Activated T-cell treated with anti-CD3 and anti-CD28 coated beads, Interleukin-2, amount 50 U/mL, for 1 hour (primary cell): ENCODE data around the gene RETSAT.
"Not testable (repeated sequence)": the region's sequence is repeated elsewhere in the genome, so short reads cannot be mapped to it uniquely, and the experiment has no call there.

ENCODE experiments used
- DNase-seq: peaks from one replicate; pipeline ENCODE4 v3.0.0-alpha.2; 2020

RETSAT gene

GRCh38 chr2:85354286-85355072 is at the start of gene RETSAT, which contains the start of gene ELMOD3:
TSS of gene RETSAT (minus strand) at chr2:85354528. CDS start at chr2:85354507, 21 bp downstream.
TSS of gene ELMOD3 (plus strand) at chr2:85354769. CDS start at chr2:85357199, 2,430 bp downstream.
- DNase-seq: peak; percentile 87

DNA sequence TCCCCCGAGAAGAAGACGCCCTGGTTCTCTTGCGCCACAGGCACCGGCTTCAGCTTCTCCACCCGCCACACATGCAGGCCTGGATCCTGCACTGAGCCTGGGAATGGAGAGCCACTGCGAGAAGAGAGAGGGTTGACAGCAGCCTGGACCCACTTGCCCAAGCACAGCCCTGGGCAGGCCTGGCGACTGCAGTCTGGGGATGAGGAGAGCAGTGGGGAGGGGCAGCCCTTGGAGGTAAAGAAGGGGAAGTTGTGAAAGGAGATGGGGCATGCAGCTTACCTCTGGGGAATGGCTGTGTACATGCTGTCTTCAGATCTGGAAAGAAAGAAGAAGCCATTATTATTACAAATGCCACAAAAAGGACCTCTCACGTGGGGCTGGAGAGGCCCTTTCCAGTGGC is 47.5 kb upstream of the RETSAT start:
- no peak for DNase-seq

DNA sequence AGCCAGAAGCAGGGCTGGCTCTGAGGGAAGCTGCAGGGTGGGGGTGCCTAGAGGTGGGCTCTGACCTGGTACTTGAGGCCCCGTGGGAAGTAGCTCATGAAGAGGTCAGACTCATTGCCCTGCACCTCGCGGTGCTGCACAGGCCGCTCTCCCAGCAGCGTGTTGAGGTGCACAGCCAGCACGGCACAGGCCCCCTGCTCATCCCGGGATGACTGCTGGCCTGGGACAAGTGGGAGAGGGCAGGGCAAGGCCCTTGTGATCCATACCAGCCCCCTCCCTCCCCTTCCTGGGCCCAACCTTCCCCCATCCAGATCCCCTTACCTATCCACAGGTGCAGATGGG is 47.1 kb upstream of the RETSAT start:
- DNase-seq: no peak

DNA sequence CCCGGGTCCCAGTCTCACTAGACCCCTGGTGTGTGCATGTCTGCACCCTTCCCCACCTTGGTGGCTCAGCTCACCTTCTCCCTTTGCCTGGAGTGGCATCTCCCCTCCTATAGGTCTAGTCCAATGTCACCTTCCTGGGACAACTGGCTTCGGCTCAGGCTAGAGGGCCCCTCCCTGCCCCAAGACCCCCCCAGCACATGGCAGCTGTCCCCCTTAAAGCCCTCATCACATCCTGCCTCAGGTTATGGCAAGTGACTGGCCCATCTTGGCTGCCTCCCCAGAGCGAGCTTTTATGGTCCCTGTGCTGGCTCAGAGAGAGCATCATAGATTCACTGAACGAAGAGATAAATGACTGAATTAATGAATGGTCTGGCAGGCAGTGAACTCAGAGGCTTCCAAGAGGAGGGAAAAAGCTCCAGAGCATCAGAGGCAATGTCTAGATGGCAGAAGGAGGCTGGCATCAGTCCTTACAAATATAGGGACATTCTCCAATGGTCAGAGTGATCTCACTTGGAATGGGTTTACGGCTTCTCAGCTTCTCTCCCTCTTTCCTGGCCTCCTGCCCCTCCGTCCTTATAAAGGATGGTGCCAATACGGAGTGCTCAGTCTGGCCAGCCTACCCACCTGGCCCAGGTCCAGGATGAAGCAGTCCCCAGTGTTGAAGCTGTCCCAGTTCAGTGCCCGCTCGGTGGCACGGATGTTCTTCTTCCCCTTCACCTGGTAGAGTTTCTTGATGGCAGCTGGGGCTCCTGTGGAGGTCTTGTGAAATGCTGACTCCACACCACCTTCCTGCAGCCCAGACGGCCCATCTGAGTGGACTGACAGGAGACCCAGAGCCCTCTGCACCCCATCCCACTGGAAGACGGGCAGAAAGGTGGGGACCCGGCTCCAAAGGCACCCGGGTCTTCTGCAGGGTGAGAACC is 46.5 kb upstream of the RETSAT start:
- no peak for DNase-seq

DNA sequence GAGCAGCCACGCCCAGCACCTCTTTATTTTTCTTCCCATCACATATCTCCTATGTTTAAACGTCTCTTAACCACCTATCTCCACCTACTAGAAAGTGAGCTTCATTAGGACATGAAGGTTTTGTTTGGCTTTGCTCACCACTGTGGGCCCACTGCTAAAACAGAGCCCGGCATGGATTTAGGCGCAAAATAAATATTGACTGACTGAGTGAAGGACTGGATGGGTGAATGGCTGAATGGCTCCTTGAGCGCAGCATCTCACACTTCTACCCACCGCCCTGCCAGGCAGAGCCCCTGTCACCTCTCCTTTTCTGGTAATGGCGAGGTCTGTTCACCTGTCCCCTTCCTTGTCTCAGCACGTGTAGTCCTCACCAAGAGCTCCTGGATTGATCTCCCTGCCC is 45.7 kb upstream of the RETSAT start:
- no peak for DNase-seq

DNA sequence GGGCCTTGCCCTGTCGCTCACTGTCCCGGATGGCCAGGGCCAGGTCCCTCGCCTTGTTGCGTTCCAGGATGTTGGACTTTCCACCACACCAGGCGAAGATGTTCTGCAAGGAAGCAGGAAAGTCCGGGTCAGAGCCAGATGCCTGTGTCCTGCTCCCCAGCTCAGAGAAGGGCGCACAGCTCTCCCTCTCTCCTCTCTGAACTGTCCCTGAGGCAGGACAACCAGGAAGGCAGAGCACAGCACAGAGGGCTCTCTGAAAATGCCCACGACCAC is 44.8 kb upstream of the RETSAT start:
- no peak for DNase-seq

- DNase-seq: no peak
Observed at GRCh38 chr2:85398426-85399182, 44.3 kb upstream of the RETSAT start.

- DNase-seq: no peak
Observed at GRCh38 chr2:85397925-85398331, 43.6 kb upstream of the RETSAT start.

GRCh38 chr2:85396531-85397470 is 42.5 kb upstream of the RETSAT start:
- no peak for DNase-seq

GRCh38 chr2:85395912-85396475 is 41.7 kb upstream of the RETSAT start:
- DNase-seq: no peak

- no peak for DNase-seq
Observed at GRCh38 chr2:85394976-85395375, 40.6 kb upstream of the RETSAT start.

- DNase-seq: no peak
Observed at GRCh38 chr2:85394261-85394681, 39.9 kb upstream of the RETSAT start.

- no peak for DNase-seq
Observed at GRCh38 chr2:85393836-85394235, 39.5 kb upstream of the RETSAT start.

DNA sequence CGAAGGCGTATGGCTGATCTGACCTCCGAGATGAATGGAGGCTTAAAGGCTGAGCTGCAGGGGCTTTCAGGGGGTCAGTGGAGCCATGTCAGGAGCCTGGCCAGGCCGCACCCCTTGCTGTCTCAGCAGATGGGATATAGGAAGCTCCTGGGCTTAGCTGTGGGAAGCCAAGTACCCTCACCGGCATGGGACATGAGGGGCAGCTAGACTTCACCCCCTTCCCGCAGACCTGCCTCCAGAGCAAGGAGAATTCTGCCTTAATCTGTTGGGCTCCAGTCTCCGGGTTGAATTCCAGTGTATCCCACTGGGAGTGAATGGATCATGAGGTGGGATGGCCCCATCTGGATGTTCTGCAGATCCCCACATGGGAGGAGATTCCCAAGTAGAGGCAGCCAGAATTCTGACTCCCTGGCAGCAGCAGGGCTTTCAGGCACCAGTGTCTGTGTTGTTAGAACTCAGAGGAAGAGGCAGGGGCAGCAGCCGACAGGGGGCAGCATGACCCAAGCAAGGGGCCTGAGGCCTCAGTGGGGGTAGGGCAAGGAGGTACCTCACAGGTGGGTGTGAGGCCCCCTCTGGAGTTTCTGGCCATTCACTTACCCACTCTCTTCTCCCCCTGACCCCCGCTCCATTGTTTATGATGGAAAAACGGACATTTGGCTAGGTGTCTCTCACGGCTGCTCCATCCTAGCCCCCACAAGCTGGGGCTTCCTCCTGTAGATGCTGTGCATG is 36.8 kb upstream of the RETSAT start:
- peak; percentile 79 for DNase-seq

- DNase-seq: no peak
Observed at GRCh38 chr2:85388878-85389538, 34.7 kb upstream of the RETSAT start.

GRCh38 chr2:85387754-85388153 is 33.4 kb upstream of the RETSAT start:
- DNase-seq: no peak

DNA sequence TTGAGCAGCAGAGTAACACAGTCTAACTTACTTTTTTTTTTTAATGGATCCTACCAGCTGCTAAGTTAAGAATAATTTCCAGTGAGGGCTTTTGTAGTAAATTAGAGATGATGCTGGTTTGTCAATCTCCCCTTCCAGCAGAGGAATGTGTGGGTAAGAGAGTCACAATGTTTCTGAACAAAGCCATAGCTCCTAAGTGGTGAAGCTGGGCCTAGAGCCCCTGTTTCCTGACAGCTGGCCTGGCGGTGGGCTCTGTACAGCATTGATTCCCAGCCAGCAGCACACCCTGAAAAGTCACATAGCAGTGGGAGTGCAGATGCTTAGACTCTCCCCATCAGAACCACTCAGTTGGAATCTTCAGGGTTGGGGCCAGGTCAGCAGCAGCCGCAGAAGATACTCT is 31.4 kb upstream of the RETSAT start:
- DNase-seq: no peak

GRCh38 chr2:85383850-85384249 is 29.5 kb upstream of the RETSAT start:
- no peak for DNase-seq

GRCh38 chr2:85383151-85383550 is 28.8 kb upstream of the RETSAT start:
- DNase-seq: not testable (repeated sequence)

DNA sequence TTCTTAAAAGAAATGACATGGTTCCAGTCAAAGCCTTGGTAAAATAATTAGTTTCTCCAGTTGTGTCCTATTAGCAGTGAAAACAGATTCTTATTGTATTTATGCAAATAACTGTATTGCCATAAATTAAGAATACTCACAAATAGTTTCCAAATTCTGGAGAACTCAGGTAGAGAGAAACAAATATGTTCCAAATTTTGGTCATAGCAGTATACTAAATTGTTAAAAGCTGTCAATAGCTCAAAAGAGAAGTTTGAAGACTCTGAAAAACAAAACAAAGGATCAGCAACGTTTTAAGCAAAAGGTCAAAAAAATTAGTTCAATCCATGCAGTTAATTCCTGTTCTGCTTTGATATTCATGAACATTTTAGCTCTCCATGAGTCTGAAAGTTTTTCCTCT is 25.7 kb upstream of the RETSAT start:
- DNase-seq: no peak

DNA sequence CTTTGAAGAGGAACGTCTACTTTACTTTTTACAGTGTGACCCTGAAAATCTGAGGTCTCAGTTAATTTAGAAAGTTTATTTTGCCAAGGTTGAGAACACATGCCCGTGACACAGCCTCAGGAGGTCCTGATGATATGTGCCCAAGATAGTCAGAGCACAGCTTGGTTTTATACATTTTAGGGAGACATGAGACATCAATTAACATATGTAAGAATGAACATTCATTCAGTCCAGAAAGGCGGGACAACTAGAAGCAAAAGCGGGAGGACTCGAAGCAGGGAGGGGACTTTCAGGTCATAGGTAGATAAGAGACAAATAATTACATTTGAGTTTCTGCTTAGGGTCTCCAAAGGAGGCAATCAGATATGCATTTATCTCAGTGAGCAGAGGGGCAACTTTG is 23.9 kb upstream of the RETSAT start:
- DNase-seq: no peak
